GM18907 (cell line): Measurements from ENCODE around the gene TSPAN19.

ENCODE experiments used
- ATAC-seq: cut with Tn5 transposase; IDR thresholded peaks from one replicate; pipeline ENCODE4 v1.9.1; 2021; ENCODE audit warnings: mild to moderate bottlenecking, moderate library complexity; ENCODE audit not compliant: unreplicated experiment

The TSPAN19 gene

GRCh38 chr12:85002778-85003296, 33.2 kb downstream of the TSPAN19 start:
- ATAC-seq, result no peak

DNA sequence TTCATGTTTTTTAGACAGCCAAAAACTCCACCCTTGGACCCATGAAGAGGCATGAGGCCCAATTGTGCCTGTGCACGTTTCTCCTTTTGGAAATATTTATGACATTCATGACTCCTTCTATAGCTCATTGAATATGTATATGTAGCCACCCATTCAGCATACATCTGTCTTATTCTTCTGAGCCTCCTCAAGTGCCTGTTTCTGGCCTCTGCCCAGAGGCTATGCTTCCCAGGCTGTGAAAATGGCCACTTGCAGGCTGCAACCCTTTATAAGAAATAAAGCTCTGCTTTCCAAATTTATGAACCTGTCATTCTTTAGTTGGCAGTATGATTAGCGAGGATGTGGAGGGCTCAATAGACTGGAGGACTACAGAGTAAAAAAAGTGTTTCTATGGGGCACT, 35.3 kb downstream of the TSPAN19 start:
- no peak for ATAC-seq

- ATAC-seq, result no peak
These were observed 37.7 kb downstream of the TSPAN19 start for GRCh38 chr12:84998341-84998740.

- ATAC-seq, result no peak
These were observed 39.3 kb downstream of the TSPAN19 start for GRCh38 chr12:84996759-84997158.

DNA sequence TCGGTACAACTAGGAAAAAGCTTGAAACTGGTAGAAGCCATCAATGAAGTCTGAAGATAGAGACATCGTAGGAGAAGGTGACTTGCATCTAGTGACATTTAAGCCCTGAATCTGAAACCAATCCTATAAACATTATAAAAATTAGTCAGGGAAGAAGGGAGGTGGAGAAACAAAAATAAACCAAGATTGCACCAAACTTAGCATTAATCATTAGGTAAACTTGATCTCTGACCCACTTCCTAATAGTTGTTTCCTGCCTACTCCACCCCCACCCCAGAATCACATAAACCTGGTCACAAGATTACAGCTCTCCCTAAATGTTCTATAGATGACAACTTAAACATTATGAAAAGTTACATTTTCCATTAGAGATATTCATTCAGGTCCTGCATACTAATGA, 40.4 kb downstream of the TSPAN19 start:
- ATAC-seq, result no peak

GRCh38 chr12:84994426-84994825, 41.7 kb downstream of the TSPAN19 start:
- ATAC-seq, result no peak

GRCh38 chr12:84986586-84986985, 49.5 kb downstream of the TSPAN19 start:
- no peak for ATAC-seq

DNA sequence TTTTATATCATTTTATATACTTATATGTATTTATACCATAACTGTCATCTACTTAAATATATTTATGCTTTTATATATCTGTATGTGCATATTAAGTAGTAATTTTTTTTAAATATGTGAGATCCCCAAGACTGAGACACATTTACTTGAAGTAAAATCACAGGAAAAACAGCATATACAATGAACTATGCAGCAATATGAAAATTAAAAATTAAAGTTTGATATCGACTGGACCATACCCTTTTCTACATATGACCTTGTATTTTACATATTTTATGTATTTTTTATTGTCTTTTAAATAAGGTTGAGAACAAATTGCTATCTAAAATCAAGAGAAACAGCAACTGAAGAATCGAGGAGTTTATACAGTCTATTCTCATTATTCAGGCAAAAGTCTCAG, 50.0 kb downstream of the TSPAN19 start:
- ATAC-seq, result no peak

- no peak for ATAC-seq
These were observed 52.8 kb downstream of the TSPAN19 start for GRCh38 chr12:84983289-84983688.

DNA sequence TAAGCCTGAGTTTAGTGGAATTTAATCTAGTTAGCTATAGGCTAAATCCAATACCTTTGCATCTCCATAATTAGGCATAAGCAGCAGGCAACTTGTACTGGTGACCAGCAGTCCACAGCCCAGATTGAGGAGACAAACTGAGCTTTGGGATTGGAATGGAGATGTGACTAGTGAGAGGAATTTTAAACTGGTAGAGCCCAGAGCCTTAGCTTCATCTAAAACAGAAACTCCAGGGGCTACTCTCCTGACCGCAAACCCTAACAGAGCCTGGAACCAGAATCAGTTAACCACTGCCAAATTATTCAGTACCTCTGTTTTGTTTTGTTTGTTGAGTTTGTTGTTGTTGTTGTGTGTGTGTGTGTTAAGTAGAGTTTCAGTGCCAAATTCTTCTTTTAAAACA, 53.2 kb downstream of the TSPAN19 start:
- ATAC-seq, result no peak

GRCh38 chr12:84978921-84979320, 57.2 kb downstream of the TSPAN19 start:
- ATAC-seq, result no peak

GRCh38 chr12:84976133-84976532, 59.9 kb downstream of the TSPAN19 start:
- ATAC-seq, result no peak

DNA sequence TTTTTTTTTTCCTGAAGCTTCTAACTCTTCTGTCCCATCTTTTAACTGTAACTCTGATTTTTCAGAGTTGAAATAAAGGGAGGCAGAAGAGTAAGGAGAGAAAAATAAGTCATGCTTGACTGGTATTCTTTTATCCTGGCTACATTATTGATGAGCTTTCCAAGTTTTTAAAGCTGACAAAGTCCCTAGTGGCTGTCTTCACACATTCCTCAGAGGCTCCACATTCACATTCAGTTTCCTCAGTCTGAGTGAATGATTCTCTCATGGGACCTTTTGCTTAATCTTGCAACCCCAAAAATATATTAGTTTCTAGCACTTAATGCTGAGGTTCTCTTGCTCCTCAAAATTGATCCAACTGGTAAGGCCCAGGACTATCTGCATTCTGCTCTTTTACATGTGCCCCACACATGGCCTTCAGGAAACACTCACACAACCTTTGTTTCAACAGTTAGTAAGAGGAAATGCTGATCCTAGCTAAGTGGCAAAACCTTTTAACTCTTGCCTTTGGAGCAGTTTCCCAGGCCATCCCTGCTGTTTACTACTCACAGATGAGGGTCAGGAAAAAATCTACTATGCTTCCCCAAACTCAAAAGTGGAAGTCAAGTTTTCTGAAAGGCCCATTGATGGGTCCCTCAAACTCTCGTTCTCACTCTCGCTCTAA, 61.8 kb downstream of the TSPAN19 start:
- ATAC-seq, result no peak

DNA sequence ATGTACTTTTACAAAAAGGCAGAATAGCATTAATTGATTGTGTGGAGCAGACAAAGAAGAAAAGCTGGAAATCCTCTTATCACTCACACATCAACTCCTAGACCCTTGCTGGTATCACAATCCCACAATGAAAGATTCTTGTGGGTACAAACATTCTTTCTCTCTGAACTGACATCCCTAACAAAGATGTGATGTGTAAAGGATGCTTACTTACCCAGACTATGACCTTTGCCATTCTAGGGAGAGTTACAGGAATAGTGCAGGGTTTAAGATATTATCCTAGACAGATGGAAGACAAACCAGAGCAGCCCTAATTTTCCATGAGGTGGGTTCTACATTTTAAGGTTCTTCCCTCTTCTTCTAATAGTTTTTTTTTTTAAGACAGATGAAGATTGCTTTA, 63.1 kb downstream of the TSPAN19 start:
- no peak for ATAC-seq

DNA sequence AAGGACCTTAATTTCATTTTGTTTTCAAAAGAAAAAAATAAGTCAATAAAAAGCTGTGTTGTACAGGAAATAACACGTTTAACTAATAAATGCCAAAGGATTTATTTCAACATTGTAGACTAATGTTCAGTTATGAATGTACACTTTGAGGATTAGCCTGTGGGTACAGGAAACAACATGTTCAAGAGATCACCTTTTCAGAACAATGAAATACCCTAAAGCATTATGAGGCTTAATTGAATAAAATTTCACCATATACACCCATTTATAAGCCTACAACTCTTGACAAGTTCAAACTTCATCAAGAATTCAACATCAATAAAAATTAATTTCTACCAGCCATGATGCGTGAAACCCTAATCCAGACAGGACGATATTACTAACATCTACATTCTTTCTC, 66.9 kb downstream of the TSPAN19 start:
- no peak for ATAC-seq
